Measurements from ENCODE around the gene CDK17.
"Not testable (repeated sequence)": the region's sequence is repeated elsewhere in the genome, so short reads cannot be mapped to it uniquely, and the experiment has no call there.

CDK17 gene

DNA sequence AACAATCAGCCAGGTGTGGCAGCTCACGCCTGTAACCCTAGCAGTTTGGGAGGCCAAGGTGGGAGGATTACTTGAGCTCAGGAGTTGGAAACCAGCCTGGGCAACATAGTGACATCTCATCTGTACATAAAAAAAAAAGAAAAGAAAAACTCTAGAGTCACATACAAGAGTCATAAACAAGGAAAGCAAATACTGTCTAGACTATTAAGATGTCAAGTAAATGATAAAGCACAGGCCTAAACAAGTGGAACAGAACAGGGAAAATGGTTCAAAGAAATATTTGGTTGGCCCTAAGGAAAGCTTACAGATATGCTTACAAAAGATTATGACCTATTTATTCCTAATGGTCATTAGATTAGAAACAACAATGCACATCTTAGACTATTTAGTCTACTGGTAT is 12.3 kb downstream of the CDK17 start:
- H3K4me3 ChIP-seq (ENCODE audit: low read depth, low read length), result no peak overlapping the region
- TF ChIP-seq, protein P1, sequence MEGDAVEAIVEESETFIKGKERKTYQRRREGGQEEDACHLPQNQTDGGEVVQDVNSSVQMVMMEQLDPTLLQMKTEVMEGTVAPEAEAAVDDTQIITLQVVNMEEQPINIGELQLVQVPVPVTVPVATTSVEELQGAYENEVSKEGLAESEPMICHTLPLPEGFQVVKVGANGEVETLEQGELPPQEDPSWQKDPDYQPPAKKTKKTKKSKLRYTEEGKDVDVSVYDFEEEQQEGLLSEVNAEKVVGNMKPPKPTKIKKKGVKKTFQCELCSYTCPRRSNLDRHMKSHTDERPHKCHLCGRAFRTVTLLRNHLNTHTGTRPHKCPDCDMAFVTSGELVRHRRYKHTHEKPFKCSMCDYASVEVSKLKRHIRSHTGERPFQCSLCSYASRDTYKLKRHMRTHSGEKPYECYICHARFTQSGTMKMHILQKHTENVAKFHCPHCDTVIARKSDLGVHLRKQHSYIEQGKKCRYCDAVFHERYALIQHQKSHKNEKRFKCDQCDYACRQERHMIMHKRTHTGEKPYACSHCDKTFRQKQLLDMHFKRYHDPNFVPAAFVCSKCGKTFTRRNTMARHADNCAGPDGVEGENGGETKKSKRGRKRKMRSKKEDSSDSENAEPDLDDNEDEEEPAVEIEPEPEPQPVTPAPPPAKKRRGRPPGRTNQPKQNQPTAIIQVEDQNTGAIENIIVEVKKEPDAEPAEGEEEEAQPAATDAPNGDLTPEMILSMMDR (IDR thresholded peaks at IDR 0.05; ENCODE audit: control insufficient read depth, extremely low read depth, insufficient read depth), result no peak
- peak; percentile 74 for DNase-seq (ENCODE audit: low read depth)

DNA sequence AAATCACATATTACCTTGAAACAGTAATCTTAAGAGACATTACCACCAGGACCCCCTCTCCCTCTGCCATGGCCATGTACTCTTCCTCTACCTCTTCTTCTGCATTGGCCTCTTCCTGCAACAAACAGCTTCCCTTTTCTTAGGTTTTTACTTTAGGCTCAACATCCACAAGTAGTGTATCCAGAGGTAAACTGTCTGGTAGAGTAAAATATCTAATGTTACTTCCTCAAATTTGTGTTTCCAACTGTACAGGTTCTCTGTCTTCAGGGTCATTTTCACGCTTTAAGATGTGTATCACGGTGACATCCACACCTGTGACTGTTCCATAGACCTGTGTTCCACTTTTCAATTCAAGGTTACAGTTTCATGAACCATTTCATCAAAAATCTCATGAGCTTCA is 13.4 kb downstream of the CDK17 start:
- TF ChIP-seq, protein P1 (IDR thresholded peaks at IDR 0.05; ENCODE audit: control insufficient read depth, extremely low read depth, insufficient read depth), result no peak
- H3K4me3 ChIP-seq (ENCODE audit: low read depth, low read length), result no peak overlapping the region
- no peak for DNase-seq (ENCODE audit: low read depth)

DNA sequence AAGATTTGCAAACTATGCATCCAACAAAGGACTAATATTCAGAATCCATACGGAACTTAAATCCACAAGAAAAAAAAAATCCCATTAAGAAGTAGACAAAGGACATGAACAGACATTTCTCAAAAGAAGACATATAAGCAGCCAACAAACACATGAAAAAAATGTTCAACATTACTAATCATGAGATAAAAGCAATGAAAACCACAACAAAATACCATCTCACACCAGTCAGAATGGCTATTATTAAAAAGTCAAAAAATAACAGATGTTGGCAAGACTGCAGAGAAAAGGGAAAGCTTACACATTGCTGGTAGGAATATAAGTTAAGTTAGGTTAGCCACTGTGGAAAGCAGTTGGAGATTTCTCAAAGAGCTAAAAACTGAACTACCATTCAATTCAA is 16.2 kb downstream of the CDK17 start:
- H3K4me3 ChIP-seq (ENCODE audit: low read depth, low read length), result no peak overlapping the region
- no peak for DNase-seq (ENCODE audit: low read depth)
- TF ChIP-seq, protein P1 (IDR thresholded peaks at IDR 0.05; ENCODE audit: control insufficient read depth, extremely low read depth, insufficient read depth), result no peak

DNA sequence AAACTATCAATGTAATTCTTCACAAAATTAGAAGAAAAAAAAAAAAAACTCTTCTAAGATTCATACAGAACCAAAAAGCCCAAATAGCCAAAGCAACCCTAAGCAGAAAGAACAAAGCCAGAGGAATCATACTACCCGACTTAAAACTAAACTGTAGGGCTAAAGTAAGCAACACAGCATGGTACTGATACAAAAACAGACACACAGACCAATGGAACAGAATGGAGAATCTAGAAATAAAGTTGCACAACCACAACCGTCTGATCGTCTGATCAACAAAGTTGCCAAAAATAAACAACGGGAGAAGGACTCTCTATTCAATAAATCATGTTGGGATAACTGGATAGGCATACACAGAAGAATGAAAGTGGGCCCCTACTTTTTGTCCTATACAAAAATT is 16.9 kb downstream of the CDK17 start:
- TF ChIP-seq, protein P1 (IDR thresholded peaks at IDR 0.05; ENCODE audit: control insufficient read depth, extremely low read depth, insufficient read depth), result no peak
- no peak overlapping the region for H3K4me3 ChIP-seq (ENCODE audit: low read depth, low read length)
- DNase-seq (ENCODE audit: low read depth), result no peak

DNA sequence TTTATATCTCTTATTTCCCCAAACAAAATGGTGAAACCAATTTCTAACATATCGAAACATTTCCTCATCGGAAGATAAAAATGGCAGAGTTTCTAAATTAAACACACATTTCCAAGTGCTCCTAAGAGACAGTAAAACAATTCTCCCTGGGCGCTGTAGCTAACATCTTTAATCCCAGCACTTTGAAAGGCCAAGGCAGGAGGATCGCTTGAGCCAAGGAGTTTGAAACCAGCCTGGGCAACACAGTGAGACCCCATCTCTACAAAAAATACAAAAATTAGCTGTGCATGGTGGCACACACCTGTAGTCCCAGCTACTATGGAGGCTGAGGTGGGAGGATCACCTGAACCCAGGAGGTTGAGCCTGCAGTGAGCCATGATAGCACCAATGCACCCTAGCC is 20.5 kb downstream of the CDK17 start:
- not testable (repeated sequence) for H3K4me3 ChIP-seq (ENCODE audit: low read depth, low read length); DNase-seq (ENCODE audit: low read depth)

DNA sequence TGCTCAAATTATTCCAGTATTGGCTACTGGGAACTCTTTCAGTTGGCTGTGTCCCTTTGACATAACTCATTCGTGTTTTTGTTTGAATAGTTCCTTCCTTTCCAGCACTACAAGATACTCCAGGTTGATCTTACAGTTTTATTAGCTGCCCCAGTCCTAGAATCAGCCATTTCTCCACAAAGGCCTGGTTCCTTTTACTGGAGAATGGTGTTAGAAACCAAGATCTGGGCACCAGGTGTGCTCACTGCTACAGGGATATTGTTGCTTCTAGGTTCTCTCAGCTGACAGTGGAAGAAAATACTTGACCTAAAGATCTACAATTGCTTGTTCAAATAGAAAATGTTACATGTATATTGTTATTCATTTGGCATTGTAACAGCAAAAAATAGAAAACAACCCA is 21.9 kb downstream of the CDK17 start:
- DNase-seq (ENCODE audit: low read depth), result no peak
- H3K4me3 ChIP-seq (ENCODE audit: low read depth, low read length), result no peak overlapping the region
- TF ChIP-seq, protein P1 (IDR thresholded peaks at IDR 0.05; ENCODE audit: control insufficient read depth, extremely low read depth, insufficient read depth), result no peak

DNA sequence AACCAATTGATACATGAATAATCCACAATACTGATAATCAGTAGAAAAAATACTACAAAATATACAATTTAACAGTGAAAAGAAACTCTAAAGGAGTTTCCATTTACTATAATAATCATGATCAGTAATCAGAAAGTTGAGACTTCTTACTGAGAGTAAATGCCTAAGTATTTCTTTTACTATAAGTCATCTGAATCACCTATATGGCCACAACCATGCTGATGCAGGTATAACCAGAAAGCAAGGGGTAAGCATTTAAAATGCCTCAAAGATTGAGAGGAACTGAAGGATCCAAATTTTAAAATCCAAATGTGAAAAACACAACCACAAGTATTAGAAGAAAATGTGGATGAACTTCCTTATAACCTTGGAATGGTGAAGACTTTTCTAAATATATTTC is 23.4 kb downstream of the CDK17 start:
- TF ChIP-seq, protein P1 (IDR thresholded peaks at IDR 0.05; ENCODE audit: control insufficient read depth, extremely low read depth, insufficient read depth), result no peak
- DNase-seq (ENCODE audit: low read depth), result no peak
- H3K4me3 ChIP-seq (ENCODE audit: low read depth, low read length), result no peak overlapping the region

All from LNCaP clone FGC (cell line).